Astrocyte (in vitro differentiated cells and primary cell): Measurements from ENCODE around the gene RNU2-63P. TPM values are rescaled to one million over a fixed set of nuclear protein-coding genes. Genes with fewer than 3 reads are reported as not detected.

Experiments used
- DNase-seq: peaks from one replicate; pipeline ENCODE4 v3.0.0-alpha.2; 2010; ENCODE audit warnings: low read depth
- FAIRE-seq: peaks from 2 replicates; lab custom pipeline; 2011; peaks lifted over from hg19 to GRCh38; lab: Jason Lieb, UNC
- H2AFZ ChIP-seq: 2 replicates; pipeline ENCODE4 v1.6.0; 2012; ENCODE audit warnings: low read depth, low read length, inconsistent platforms
- H3K27ac ChIP-seq: 2 replicates; pipeline ENCODE4 v1.5.1; 2011; ENCODE audit warnings: low read depth, low read length, inconsistent platforms
- H3K27me3 ChIP-seq: 2 replicates; pipeline ENCODE4 v1.6.0; 2011; ENCODE audit warnings: low read length, inconsistent platforms; ENCODE audit not compliant: insufficient read depth
- H3K36me3 ChIP-seq: 2 replicates; pipeline ENCODE4 v1.5.1; 2011; ENCODE audit warnings: low read length, inconsistent platforms; ENCODE audit not compliant: insufficient read depth
- H3K4me1 ChIP-seq: 2 replicates; pipeline ENCODE4 v1.5.1; 2011; ENCODE audit warnings: low read length, inconsistent platforms; ENCODE audit not compliant: insufficient read depth
- H3K4me2 ChIP-seq: 2 replicates; pipeline ENCODE4 v1.6.0; 2012; ENCODE audit warnings: low read length, inconsistent platforms
- H3K4me3 ChIP-seq: 2 replicates; pipeline ENCODE4 v1.5.1; 2011; ENCODE audit warnings: low read depth, mild to moderate bottlenecking, low read length, inconsistent platforms; ENCODE audit not compliant: insufficient read depth
- H3K79me2 ChIP-seq: 2 replicates; pipeline ENCODE4 v1.6.0; 2012; ENCODE audit warnings: mild to moderate bottlenecking, low read length, inconsistent platforms; ENCODE audit not compliant: insufficient read depth
- H3K9ac ChIP-seq: 2 replicates; pipeline ENCODE4 v1.6.0; 2012; ENCODE audit warnings: mild to moderate bottlenecking, low read length, inconsistent platforms
- H3K9me3 ChIP-seq: 2 replicates; pipeline ENCODE4 v1.5.1; 2012; ENCODE audit warnings: low read depth, mild to moderate bottlenecking, low read length, inconsistent platforms; ENCODE audit not compliant: insufficient read depth
- H4K20me1 ChIP-seq: 2 replicates; pipeline ENCODE4 v1.6.0; 2012; ENCODE audit warnings: low read length, inconsistent platforms; ENCODE audit not compliant: insufficient read depth
- H3K27ac Mint-ChIP-seq: one replicate; pipeline ENCODE4 v1.8.0; 2021; ENCODE audit warnings: mild to moderate bottlenecking, mixed read lengths; ENCODE audit not compliant: unreplicated experiment
- H3K27me3 Mint-ChIP-seq: one replicate; pipeline ENCODE4 v1.8.0; 2021; ENCODE audit warnings: low read depth, mixed read lengths; ENCODE audit not compliant: unreplicated experiment
- H3K36me3 Mint-ChIP-seq: one replicate; pipeline ENCODE4 v1.8.0; 2021; ENCODE audit warnings: low read depth, mixed read lengths; ENCODE audit not compliant: unreplicated experiment
- H3K4me1 Mint-ChIP-seq: one replicate; pipeline ENCODE4 v1.8.0; 2021; ENCODE audit warnings: low read depth, mixed read lengths; ENCODE audit not compliant: unreplicated experiment
- H3K4me3 Mint-ChIP-seq: one replicate; pipeline ENCODE4 v1.8.0; 2021; ENCODE audit warnings: mild to moderate bottlenecking, moderate library complexity, mixed read lengths; ENCODE audit not compliant: unreplicated experiment
- H3K9me3 Mint-ChIP-seq: one replicate; pipeline ENCODE4 v1.8.0; 2021; ENCODE audit warnings: mild to moderate bottlenecking, mixed read lengths; ENCODE audit not compliant: unreplicated experiment
- CTCF ChIP-seq: IDR thresholded peaks from 2 replicates; pipeline ENCODE4 v1.5.1; 2011; ENCODE audit warnings: low read depth, mild to moderate bottlenecking, inconsistent platforms, low read length, moderate library complexity; ENCODE audit not compliant: insufficient read depth
- EZH2 ChIP-seq: IDR thresholded peaks from 2 replicates; pipeline ENCODE4 v1.6.1; 2012; ENCODE audit warnings: mild to moderate bottlenecking, low read length, inconsistent platforms; ENCODE audit not compliant: insufficient read depth
- total RNA-seq: library from RNA; stranded (reverse); gene quantifications from 2 replicates; pipeline ENCODE4 v1.2.1, GENCODE V29; 2021

RNU2-63P gene
- total RNA-seq, 1 donor from 2014 or later: 4.2 TPM

- Mint-ChIP-seq H3K9me3 (no peaks in the 10 kb centered on the region), H3K4me1 (peaks cover 2% of the 10 kb centered on the region), H3K4me3 (peak overlapping the region; percentile 95), H3K36me3 (no peaks in the 10 kb centered on the region), H3K27me3 (no peaks in the 10 kb centered on the region), H3K27ac (peak overlapping the region; percentile 100)
- no peak for TF ChIP-seq EZH2
- TF ChIP-seq CTCF: no peak
- peak overlapping the region; percentile 80 for H3K4me3 ChIP-seq
- DNase-seq (peak; percentile 9), FAIRE-seq (no peak)
- peak overlapping the region; percentile 98 for H2AFZ ChIP-seq
- peak overlapping the region; percentile 94 for H3K9ac ChIP-seq
- H3K27me3 ChIP-seq: no peaks in the 10 kb centered on the region
- no peaks in the 10 kb centered on the region for H3K36me3 ChIP-seq
- no peaks in the 10 kb centered on the region for H3K79me2 ChIP-seq
- H4K20me1 ChIP-seq: no peaks in the 10 kb centered on the region
- peaks cover 4% of the 10 kb centered on the region for H3K4me1 ChIP-seq
- H3K9me3 ChIP-seq: peaks cover 3% of the 10 kb centered on the region
- peak overlapping the region; percentile 99 for H3K27ac ChIP-seq
- peak overlapping the region; percentile 98 for H3K4me2 ChIP-seq
These were observed 823 bp upstream of the RNU2-63P start for GRCh38 chr2:88016960-88017779.

- Mint-ChIP-seq H3K27ac (no peak overlapping the region), H3K27me3 (no peaks in the 10 kb centered on the region), H3K9me3 (no peaks in the 10 kb centered on the region), H3K4me3 (no peak overlapping the region), H3K4me1 (no peaks in the 10 kb centered on the region), H3K36me3 (no peaks in the 10 kb centered on the region)
- Histone ChIP-seq H3K9ac (no peak overlapping the region), H2AFZ (no peak overlapping the region), H4K20me1 (no peaks in the 10 kb centered on the region), H3K36me3 (no peaks in the 10 kb centered on the region), H3K79me2 (no peaks in the 10 kb centered on the region), H3K4me3 (no peak overlapping the region), H3K27ac (no peak overlapping the region), H3K9me3 (no peaks in the 10 kb centered on the region), H3K4me1 (no peaks in the 10 kb centered on the region), H3K27me3 (peaks cover 8% of the 10 kb centered on the region), H3K4me2 (no peak overlapping the region)
- no peak for TF ChIP-seq CTCF
- TF ChIP-seq EZH2: no peak
- no peak for FAIRE-seq
- DNase-seq: no peak
These were observed 5.3 kb downstream of the RNU2-63P start for GRCh38 chr2:88011011-88011410.

- peaks cover 8% of the 10 kb centered on the region for H3K27me3 ChIP-seq
- no peak for FAIRE-seq
- no peaks in the 10 kb centered on the region for H3K9me3 Mint-ChIP-seq
These were observed 6.2 kb downstream of the RNU2-63P start for GRCh38 chr2:88010136-88010535.

More at GRCh38 chr2:88010136-88010535, 6.2 kb downstream of the RNU2-63P start:
- no peak overlapping the region for H3K4me2 ChIP-seq
- Mint-ChIP-seq H3K27ac (no peak overlapping the region), H3K4me1 (no peaks in the 10 kb centered on the region), H3K36me3 (no peaks in the 10 kb centered on the region), H3K4me3 (no peak overlapping the region), H3K27me3 (no peaks in the 10 kb centered on the region)
- H3K27ac ChIP-seq: no peak overlapping the region
- H3K9ac ChIP-seq: no peak overlapping the region
- no peak for TF ChIP-seq CTCF
- no peak for TF ChIP-seq EZH2
- H4K20me1 ChIP-seq: no peaks in the 10 kb centered on the region
- no peaks in the 10 kb centered on the region for H3K4me1 ChIP-seq
- no peak overlapping the region for H2AFZ ChIP-seq
- DNase-seq: no peak
- H3K36me3 ChIP-seq: no peaks in the 10 kb centered on the region
- H3K9me3 ChIP-seq: no peaks in the 10 kb centered on the region
- H3K79me2 ChIP-seq: no peaks in the 10 kb centered on the region
- H3K4me3 ChIP-seq: no peak overlapping the region
